ENCODE results near the gene SRD5A3.
A peak's percentile ranks its signal among the peaks of the same experiment; 100 is the strongest.

The SRD5A3 gene

GRCh38 chr4:55337944-55338343, 8.1 kb upstream of the SRD5A3 start:
- H3K27ac ChIP-seq, result no peak overlapping the region
- no peak for TF ChIP-seq CTCF (IDR thresholded peaks at IDR 0.05; ENCODE audit: low read depth, low read length)
- H3K36me3 ChIP-seq, result no peaks in the 10 kb centered on the region
- no peak overlapping the region for H3K4me3 ChIP-seq (ENCODE audit: low read depth, low read length)
- H3K27me3 ChIP-seq (ENCODE audit: insufficient read depth, low read depth, severe bottlenecking), result no peaks in the 10 kb centered on the region
- H3K9me3 ChIP-seq (ENCODE audit: severe bottlenecking), result no peaks in the 10 kb centered on the region
- no peak for DNase-seq

- Histone ChIP-seq H3K27ac (no peak overlapping the region), H3K9me3 (ENCODE audit: severe bottlenecking) (no peaks in the 10 kb centered on the region), H3K36me3 (no peaks in the 10 kb centered on the region), H3K4me3 (ENCODE audit: low read depth, low read length) (no peak overlapping the region), H3K27me3 (ENCODE audit: insufficient read depth, low read depth, severe bottlenecking) (no peaks in the 10 kb centered on the region)
- TF ChIP-seq CTCF (IDR thresholded peaks at IDR 0.05; ENCODE audit: low read depth, low read length), result no peak
- no peak for DNase-seq
Measured at GRCh38 chr4:55338486-55338885, 7.6 kb upstream of the SRD5A3 start.

GRCh38 chr4:55340266-55340665, 5.8 kb upstream of the SRD5A3 start:
- TF ChIP-seq CTCF (IDR thresholded peaks at IDR 0.05; ENCODE audit: low read depth, low read length), result no peak
- H3K27me3 ChIP-seq (ENCODE audit: insufficient read depth, low read depth, severe bottlenecking), result no peaks in the 10 kb centered on the region
- DNase-seq, result no peak

GRCh38 chr4:55343887-55344286, 2.2 kb upstream of the SRD5A3 start:
- no peak for DNase-seq
- Histone ChIP-seq H3K27me3 (ENCODE audit: insufficient read depth, low read depth, severe bottlenecking) (no peaks in the 10 kb centered on the region), H3K36me3 (no peaks in the 10 kb centered on the region), H3K27ac (no peak overlapping the region), H3K4me3 (ENCODE audit: low read depth, low read length) (no peak overlapping the region), H3K9me3 (ENCODE audit: severe bottlenecking) (no peaks in the 10 kb centered on the region)
- TF ChIP-seq CTCF (IDR thresholded peaks at IDR 0.05; ENCODE audit: low read depth, low read length), result no peak

More at GRCh38 chr4:55340266-55340665, 5.8 kb upstream of the SRD5A3 start:
- Histone ChIP-seq H3K36me3 (no peaks in the 10 kb centered on the region), H3K4me3 (ENCODE audit: low read depth, low read length) (no peak overlapping the region), H3K27ac (no peak overlapping the region), H3K9me3 (ENCODE audit: severe bottlenecking) (no peaks in the 10 kb centered on the region)

- TF ChIP-seq CTCF (IDR thresholded peaks at IDR 0.05; ENCODE audit: low read depth, low read length), result no peak
- Histone ChIP-seq H3K36me3 (no peaks in the 10 kb centered on the region), H3K27ac (no peak overlapping the region), H3K9me3 (ENCODE audit: severe bottlenecking) (no peaks in the 10 kb centered on the region), H3K27me3 (ENCODE audit: insufficient read depth, low read depth, severe bottlenecking) (no peaks in the 10 kb centered on the region), H3K4me3 (ENCODE audit: low read depth, low read length) (no peak overlapping the region)
- DNase-seq, result no peak
Measured at GRCh38 chr4:55345054-55345453, 988 bp upstream of the SRD5A3 start.

GRCh38 chr4:55346851-55347255, 811 bp downstream of the SRD5A3 start:
- Histone ChIP-seq H3K36me3 (no peaks in the 10 kb centered on the region), H3K27me3 (ENCODE audit: insufficient read depth, low read depth, severe bottlenecking) (no peaks in the 10 kb centered on the region), H3K27ac (peak overlapping the region; percentile 90), H3K4me3 (ENCODE audit: low read depth, low read length) (peak overlapping the region; percentile 49), H3K9me3 (ENCODE audit: severe bottlenecking) (no peaks in the 10 kb centered on the region)
- no peak for TF ChIP-seq CTCF (IDR thresholded peaks at IDR 0.05; ENCODE audit: low read depth, low read length)
- no peak for DNase-seq

All from WERI-Rb-1 (cell line).